NCI-H2196 treated with DMSO at 0.1 percent for 48 hours (cell line): ENCODE measurements around the gene RAD51B.
"Not testable (repeated sequence)": the region's sequence is repeated elsewhere in the genome, so short reads cannot be mapped to it uniquely, and the experiment has no call there.

Source experiments
- DNase-seq: peaks from one replicate; lab custom pipeline; 2025; ENCODE audit not compliant: unreplicated experiment; lab: John Stamatoyannopoulos, UW

RAD51B gene

GRCh38 chr14:68109132-68109900, 289.7 kb downstream of the RAD51B start:
- DNase-seq, result no peak

GRCh38 chr14:68111097-68111852, 291.7 kb downstream of the RAD51B start:
- peak; percentile 83 for DNase-seq

- no peak for DNase-seq
These were observed 292.3 kb downstream of the RAD51B start for GRCh38 chr14:68111853-68112270.

DNA sequence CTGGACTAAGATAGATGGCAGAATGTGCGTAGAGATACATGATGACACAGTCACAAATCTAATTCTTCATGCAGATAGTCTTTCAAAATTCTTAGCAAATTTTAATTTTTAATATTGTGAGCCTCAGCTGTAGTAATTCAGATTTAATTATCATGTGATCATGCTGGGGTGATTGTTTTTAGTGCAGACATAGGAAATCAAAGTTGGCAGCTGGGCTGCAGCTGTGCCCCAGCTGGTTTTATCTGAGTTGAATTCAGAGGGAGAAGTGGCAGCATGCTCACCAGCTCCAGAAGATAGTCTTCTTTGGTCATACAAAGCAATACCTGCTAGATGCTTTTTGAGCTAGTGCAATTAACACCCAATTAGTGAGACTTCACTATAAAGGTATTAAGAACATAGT, 292.9 kb downstream of the RAD51B start:
- no peak for DNase-seq

GRCh38 chr14:68113343-68113930, 293.9 kb downstream of the RAD51B start:
- DNase-seq, result no peak

DNA sequence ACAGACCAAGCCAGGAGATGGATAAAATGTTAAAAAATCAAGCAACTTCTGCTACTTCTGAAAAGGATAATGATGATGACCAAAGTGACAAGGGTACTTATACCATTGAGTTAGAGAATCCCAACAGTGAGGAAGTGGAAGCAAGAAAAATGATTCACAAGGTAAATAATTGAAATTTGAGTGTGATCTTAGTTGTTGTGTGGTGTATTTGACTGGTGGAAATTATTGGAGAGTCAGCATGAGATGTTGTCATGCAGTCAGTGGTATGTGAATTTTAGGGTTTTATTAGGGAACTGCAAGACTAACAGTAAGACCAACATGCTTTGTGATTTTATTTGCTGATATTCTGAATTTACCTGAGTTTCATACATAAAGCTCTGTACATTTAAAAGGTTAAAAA, 296.4 kb downstream of the RAD51B start:
- not testable (repeated sequence) for DNase-seq

DNA sequence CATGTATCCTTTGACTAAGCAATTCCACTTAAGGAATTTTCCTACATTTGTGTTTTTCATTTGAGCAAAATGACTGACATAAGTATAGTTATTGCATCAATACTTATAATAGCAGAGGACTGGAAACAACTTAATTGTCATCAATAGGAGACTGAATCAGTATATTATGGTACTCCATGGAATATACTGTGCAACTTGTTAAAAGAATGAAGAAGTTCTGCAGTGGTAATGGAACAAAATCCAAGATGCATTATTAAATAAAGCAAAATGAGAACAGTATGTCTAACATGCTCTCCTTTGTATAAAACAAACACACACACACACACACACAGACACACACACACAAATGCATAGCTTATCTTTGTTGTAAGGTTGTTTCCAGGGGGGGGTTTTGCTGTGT, 303.1 kb downstream of the RAD51B start:
- DNase-seq, result no peak

DNA sequence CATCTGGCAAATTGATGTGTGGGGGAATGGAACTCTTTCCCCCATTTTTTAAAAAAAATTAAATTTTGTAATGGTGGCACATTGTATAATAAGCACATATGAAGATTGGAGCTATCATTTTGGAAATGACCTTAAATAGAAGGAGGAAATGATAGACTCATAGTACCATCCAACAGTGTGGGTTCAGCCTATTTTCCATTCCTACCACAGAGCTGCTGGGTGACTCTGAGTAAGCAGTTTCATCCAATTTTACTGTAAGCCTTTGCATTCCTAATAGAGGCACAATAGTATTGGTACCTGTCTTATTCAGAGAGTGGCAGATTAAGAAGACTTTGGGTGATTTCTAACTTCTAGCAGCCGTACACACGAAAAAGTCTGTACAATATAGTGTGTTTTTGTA, 304.5 kb downstream of the RAD51B start:
- DNase-seq, result no peak

- no peak for DNase-seq
These were observed 305.6 kb downstream of the RAD51B start for GRCh38 chr14:68124979-68125731.

DNA sequence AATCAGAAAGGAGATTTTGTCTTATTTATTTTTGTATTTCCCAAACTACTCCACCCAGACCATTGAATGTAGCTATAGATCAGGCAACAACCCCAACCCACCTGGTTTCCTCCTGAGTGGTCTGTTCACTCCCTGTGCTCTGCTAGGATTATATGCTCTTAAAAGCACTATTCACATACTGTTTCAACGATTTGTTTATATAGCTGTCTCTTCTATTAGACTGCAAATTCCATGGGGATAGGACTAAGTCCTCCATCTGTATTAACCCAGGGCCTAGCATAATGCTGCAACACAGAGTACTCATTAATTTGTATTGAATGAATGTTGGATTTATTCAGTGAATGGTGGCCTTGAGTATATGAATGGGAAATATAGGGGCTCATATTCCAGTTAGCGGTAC, 307.6 kb downstream of the RAD51B start:
- DNase-seq, result no peak

DNA sequence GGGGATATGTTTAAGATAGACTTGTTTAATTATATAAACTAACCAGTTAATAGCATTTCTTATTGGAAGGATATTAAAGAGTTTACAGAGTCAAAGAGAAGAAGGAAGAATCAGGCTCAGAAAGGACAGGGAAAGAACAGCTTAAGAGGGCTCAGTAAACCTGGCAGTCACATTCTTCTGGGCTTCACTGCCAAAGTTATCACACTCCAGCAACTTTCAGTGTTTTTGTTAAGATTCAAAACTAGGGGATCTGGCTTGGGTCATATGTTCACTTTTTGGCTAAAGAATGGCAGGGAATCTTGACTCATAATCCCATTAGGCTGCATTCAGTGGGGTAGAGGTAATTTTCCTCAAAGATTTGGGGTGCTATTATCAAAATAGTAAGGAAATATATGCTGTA, 312.3 kb downstream of the RAD51B start:
- no peak for DNase-seq

GRCh38 chr14:68132563-68133121, 313.1 kb downstream of the RAD51B start:
- no peak for DNase-seq

GRCh38 chr14:68133856-68134255, 314.3 kb downstream of the RAD51B start:
- DNase-seq, result no peak

DNA sequence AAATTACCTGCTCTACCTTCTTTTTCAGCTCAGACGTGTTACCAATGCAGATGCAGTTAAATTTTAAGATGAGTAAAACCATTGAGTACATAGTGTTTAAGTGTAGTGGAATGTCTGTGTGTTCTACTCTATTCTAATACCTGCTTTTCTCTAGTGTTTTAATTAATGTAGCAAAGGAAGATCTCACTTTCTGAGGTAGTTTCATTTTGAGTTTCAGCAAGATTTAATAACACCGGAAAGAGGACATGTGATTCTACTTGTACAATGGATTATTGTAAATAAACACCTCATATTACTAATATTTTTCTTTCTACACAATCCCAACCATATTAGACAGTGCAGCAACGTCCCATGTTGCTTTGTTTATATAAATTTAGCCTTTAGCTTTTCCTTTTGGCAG, 315.4 kb downstream of the RAD51B start:
- DNase-seq, result no peak

- no peak for DNase-seq
These were observed 316.0 kb downstream of the RAD51B start for GRCh38 chr14:68135566-68135965.

GRCh38 chr14:68137704-68138619, 318.4 kb downstream of the RAD51B start:
- DNase-seq, result peak; percentile 22

DNA sequence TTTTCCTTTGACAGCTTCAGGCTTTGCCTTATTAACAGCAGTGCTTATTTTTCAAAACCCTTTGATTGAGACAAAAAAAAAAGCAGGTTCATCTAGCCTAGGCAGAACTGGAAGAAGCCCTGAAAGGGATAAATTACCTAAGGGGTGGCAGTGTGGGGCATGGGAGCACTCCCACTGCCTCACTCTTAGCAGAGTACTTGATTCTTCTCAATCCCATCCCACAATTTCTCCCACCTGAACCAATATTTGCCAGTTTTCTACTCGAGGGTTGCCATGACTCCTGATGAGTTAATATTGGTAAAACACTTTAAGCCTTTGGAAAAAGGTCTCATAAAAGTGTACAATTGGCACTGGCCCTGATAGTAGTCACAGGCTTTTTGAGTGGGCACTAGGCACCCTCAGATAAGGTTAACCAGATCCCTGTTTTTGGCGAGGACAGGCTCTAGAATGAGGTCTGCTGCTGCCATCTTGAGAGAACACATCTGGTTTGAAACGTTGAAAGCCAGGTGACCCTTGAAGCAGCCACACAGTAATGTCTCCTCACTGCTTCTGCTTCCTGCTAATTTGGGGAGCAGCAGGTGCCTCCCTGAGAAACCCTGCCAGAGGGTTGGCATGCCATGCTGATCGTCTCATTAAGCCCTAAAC, 320.0 kb downstream of the RAD51B start:
- DNase-seq, result peak; percentile 37

DNA sequence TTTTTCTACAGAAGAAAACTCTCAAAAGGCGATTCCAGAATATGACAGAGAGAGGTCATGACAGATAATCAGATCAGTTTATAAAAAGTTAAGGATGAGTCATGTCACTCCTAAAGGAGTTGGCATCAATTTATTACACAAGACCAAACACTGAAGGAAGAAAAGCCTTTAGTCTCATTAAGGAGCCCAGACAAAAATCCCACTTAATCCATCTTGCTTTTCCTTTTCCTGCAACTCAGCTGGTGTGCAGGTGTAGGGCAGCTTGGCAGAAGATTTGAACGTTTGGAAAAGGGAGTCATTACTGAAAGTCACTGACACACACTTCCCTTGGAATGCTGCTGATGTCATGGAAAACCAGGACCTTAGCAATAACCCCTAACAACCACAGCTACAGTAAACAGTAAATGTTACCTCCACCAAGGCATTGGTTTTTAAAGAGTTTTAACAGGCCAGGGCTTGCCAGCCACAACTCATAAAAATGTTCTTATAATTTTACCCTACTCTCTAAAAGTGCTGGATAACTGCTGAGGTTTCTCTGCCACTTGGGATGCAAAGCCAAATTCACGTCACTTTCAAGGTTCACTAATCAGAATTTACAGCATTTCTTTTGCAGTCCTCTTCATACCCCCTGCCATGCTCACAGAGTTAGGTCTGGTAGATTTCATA, 320.6 kb downstream of the RAD51B start:
- peak; percentile 78 for DNase-seq

DNA sequence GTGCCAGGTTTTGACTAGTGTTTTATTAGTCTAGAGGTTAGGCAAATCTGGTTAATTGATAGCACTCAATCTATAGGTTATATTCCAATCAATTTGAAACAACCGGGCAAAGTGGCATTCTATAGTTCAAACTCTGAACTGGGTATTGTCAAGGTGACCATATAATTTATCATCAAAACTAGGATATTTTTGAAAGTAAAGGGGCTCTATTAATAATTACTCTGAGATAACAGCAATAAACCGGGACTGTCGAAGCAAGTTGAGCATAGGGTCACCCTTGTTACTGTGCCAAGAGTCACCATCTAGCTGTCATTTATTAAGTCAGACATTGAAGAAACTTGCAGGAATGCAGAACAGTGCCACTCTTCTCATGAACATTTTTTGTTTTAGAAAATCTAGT, 321.2 kb downstream of the RAD51B start:
- DNase-seq, result no peak
